Measurements from ENCODE around the gene NPR3. TPM values are rescaled to one million over a fixed set of nuclear protein-coding genes. Genes with fewer than 3 reads are reported as not detected.

Gene NPR3
- total RNA-seq, 1 donor from 2014 or later = 14.7 TPM

DNA sequence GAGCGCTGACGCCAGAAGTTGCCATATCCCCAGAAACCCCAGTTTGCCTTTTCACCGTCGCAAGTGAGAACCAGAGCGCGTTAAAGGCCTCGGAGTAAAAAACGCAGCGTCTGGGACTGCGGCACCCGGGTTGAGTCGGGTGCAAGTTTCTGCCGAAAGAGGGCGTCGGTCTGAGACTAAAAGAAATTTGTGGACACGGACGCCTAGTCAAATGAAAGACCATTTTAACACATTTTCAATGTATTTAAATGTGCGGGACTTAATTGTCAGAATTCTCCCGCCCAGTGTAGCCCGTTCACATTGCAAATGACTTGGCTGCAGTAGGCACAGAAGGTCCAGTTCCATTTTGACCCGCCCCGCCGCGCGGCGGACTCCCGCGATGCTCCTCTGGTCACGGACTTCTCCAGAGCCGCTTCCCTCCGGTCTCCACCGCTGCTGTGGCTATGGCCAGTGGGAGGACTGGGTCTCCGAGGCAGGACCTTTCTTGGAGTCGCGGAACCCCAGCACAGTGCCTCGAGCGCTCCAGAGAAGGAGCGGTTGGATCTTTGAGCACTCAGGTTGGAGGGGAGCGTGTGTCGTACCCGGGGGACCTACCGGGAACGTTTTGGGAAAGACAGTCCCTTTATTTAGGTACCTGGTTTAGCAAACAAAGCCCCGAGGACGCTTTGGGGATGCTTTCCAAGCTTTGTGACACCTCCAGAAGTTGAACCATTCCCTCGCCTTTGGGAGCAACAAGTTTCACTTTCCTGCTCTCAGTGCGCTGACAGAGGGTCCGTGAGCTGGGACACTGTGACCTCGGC lies 1.2 kb upstream of the NPR3 start:
- intact Hi-C loops (cut with DNase I) = loop anchor here (10.0 kb wide), 2 partner anchors 545 to 705 kb away; no protein-coding TSS in a partner anchor
- Histone ChIP-seq H3K36me3 (no peaks in the 10 kb centered on the region), H3K9me3 (no peaks in the 10 kb centered on the region), H3K27ac (peak overlapping the region; percentile 5), H3K4me1 (peaks cover 30% of the 10 kb centered on the region), H3K27me3 (no peaks in the 10 kb centered on the region), H3K4me3 (peak overlapping the region; percentile 58 to 71)
- no peak for DNase-seq (ENCODE audit: extremely low spot score in 2 of 2)
- TF ChIP-seq POLR2A (IDR thresholded peaks at IDR 0.05) = no peak
- TF ChIP-seq, protein P1, sequence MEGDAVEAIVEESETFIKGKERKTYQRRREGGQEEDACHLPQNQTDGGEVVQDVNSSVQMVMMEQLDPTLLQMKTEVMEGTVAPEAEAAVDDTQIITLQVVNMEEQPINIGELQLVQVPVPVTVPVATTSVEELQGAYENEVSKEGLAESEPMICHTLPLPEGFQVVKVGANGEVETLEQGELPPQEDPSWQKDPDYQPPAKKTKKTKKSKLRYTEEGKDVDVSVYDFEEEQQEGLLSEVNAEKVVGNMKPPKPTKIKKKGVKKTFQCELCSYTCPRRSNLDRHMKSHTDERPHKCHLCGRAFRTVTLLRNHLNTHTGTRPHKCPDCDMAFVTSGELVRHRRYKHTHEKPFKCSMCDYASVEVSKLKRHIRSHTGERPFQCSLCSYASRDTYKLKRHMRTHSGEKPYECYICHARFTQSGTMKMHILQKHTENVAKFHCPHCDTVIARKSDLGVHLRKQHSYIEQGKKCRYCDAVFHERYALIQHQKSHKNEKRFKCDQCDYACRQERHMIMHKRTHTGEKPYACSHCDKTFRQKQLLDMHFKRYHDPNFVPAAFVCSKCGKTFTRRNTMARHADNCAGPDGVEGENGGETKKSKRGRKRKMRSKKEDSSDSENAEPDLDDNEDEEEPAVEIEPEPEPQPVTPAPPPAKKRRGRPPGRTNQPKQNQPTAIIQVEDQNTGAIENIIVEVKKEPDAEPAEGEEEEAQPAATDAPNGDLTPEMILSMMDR (IDR thresholded peaks at IDR 0.05) = peak in 2 of 3 experiments; percentile 40 to 44
- no peak for TF ChIP-seq POLR2AphosphoS5 (IDR thresholded peaks at IDR 0.05; ENCODE audit: insufficient read depth in 1 of 2, low read depth in 1 of 2)

DNA sequence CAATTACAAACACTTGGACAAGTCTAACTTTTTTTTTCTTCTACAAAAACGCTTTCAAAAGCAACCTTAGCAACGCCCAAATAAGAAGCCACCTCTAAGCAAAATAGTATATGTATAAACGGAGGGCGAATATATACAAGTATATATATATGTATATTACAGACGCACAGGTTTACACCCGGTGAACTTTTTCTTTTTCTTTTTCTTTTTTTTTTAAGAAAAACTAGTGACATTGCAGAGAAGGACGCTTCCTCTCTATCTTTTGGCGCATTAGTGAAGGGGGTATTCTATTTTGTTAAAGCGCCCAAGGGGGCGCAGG lies 200 bp downstream of the NPR3 start:
- no peaks in the 10 kb centered on the region for H3K27me3 ChIP-seq
- TF ChIP-seq POLR2A (IDR thresholded peaks at IDR 0.05) (no peak), POLR2AphosphoS5 (IDR thresholded peaks at IDR 0.05; ENCODE audit: insufficient read depth in 1 of 2, low read depth in 1 of 2) (no peak)
- TF ChIP-seq, protein P1 (IDR thresholded peaks at IDR 0.05) = no peak
- H3K4me1 ChIP-seq = peaks cover 30% of the 10 kb centered on the region
- H3K4me3 ChIP-seq = peak overlapping the region; percentile 58 to 71
- intact Hi-C loops (cut with DNase I) = loop anchor here (10.0 kb wide), 1 partner anchor 703 kb away; no protein-coding TSS in a partner anchor
- H3K9me3 ChIP-seq = no peaks in the 10 kb centered on the region
- no peaks in the 10 kb centered on the region for H3K36me3 ChIP-seq
- H3K27ac ChIP-seq = no peak overlapping the region
- DNase-seq (ENCODE audit: extremely low spot score in 2 of 2) = no peak

DNA sequence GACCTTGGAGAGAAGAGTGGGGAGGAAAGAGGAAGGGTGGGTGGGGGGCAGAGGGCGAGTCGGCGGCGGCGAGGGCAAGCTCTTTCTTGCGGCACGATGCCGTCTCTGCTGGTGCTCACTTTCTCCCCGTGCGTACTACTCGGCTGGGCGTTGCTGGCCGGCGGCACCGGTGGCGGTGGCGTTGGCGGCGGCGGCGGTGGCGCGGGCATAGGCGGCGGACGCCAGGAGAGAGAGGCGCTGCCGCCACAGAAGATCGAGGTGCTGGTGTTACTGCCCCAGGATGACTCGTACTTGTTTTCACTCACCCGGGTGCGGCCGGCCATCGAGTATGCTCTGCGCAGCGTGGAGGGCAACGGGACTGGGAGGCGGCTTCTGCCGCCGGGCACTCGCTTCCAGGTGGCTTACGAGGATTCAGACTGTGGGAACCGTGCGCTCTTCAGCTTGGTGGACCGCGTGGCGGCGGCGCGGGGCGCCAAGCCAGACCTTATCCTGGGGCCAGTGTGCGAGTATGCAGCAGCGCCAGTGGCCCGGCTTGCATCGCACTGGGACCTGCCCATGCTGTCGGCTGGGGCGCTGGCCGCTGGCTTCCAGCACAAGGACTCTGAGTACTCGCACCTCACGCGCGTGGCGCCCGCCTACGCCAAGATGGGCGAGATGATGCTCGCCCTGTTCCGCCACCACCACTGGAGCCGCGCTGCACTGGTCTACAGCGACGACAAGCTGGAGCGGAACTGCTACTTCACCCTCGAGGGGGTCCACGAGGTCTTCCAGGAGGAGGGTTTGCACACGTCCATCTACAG lies 760 bp downstream of the NPR3 start:
- no peaks in the 10 kb centered on the region for H3K9me3 ChIP-seq
- H3K27me3 ChIP-seq = no peaks in the 10 kb centered on the region
- H3K4me3 ChIP-seq = peak overlapping the region; percentile 58 to 71
- H3K27ac ChIP-seq = peak overlapping the region; percentile 24
- intact Hi-C loops (cut with DNase I) = loop anchor here (10.0 kb wide), 1 partner anchor 703 kb away; no protein-coding TSS in a partner anchor
- TF ChIP-seq, protein P1 (IDR thresholded peaks at IDR 0.05) = no peak
- TF ChIP-seq POLR2AphosphoS5 (IDR thresholded peaks at IDR 0.05; ENCODE audit: insufficient read depth in 1 of 2, low read depth in 1 of 2) = no peak
- TF ChIP-seq POLR2A (IDR thresholded peaks at IDR 0.05) = no peak
- no peaks in the 10 kb centered on the region for H3K36me3 ChIP-seq
- DNase-seq (ENCODE audit: extremely low spot score in 2 of 2) = no peak
- peaks cover 30% of the 10 kb centered on the region for H3K4me1 ChIP-seq

DNA sequence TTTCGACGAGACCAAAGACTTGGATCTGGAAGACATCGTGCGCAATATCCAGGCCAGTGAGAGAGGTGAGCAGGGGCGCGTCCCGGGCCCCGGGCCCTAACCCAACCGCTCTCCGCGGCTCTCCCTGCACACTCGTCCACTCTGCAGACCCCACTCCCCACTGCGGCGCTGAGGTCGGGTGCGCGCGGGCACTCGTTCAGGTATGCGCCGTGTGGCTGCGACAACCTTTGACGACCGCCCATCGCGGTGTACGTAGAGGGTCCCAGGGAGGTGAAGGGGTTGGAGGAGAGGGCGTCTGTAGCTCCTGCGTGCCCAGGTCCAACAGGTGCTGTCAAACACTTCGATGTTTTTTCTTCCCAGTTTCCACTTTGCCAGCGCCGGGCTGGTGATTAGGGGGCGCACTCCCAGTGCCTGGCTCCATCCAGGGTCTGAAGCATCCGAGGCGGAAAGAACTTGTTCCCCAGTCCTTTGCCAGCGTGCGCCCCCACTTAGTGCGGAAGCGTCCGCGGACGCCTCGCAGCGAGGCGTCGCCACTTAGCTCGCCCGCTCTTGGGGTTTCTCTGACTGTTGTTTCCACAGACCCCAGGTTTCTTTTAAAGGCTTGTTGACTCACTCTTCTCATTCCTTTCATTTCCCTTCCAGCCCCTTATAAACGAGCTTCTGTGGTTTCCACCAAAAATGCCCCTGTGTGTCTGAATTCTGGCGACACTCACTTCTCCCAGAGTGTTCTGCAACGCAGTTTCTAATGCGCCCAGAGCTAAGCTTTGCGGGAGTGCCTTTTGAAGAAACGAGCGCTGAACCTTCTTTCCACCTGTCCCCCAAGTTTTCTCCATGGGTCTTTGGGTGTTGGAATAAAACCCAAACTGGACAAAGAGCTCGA lies 1.6 kb downstream of the NPR3 start:
- H3K9me3 ChIP-seq = no peaks in the 10 kb centered on the region
- intact Hi-C loops (cut with DNase I) = loop anchor here (10.0 kb wide), 1 partner anchor 702 kb away; no protein-coding TSS in a partner anchor
- TF ChIP-seq POLR2AphosphoS5 (IDR thresholded peaks at IDR 0.05; ENCODE audit: insufficient read depth in 1 of 2, low read depth in 1 of 2) = no peak
- TF ChIP-seq, protein P1 (IDR thresholded peaks at IDR 0.05) = no peak
- no peak for TF ChIP-seq POLR2A (IDR thresholded peaks at IDR 0.05)
- no peaks in the 10 kb centered on the region for H3K27me3 ChIP-seq
- H3K4me1 ChIP-seq = peaks cover 30% of the 10 kb centered on the region
- no peak for DNase-seq (ENCODE audit: extremely low spot score in 2 of 2)
- H3K4me3 ChIP-seq = peak overlapping the region; percentile 58 to 71
- no peaks in the 10 kb centered on the region for H3K36me3 ChIP-seq
- H3K27ac ChIP-seq = no peak overlapping the region
